Adrenal gland (tissue), 12 donors: ENCODE measurements around the gene WDR17. TPM values are rescaled to one million over a fixed set of nuclear protein-coding genes. Genes with fewer than 3 reads are reported as not detected.

ENCODE experiments used
- DNase-seq, 7 donors: peaks; one replicate each; pipeline ENCODE4 v3.0.0-alpha.2; 2019 to 2020
- H3K27ac ChIP-seq, 5 donors: fragments of 200-600 bp; sonication (generic) in 4 of 5; 1 replicate in 3 of 5; 2 replicates in 2 of 5; pipeline versions ENCODE4 v1.5.1 to v1.8.0; 2016 to 2020; ENCODE audit warnings: mild to moderate bottlenecking in 1 of 5
- H3K27me3 ChIP-seq: fragments of 200-600 bp; 2 replicates; pipeline ENCODE4 v1.8.0; 2021
- H3K36me3 ChIP-seq, 2 donors: fragments of 200-600 bp; replicated peaks in 1 of 2; 1 replicate in 1 of 2; 2 replicates in 1 of 2; pipeline versions ENCODE4 v1.5.1 to v1.8.0; 2018 to 2022
- H3K4me1 ChIP-seq, 2 donors: fragments of 200-600 bp; replicated peaks in 1 of 2; 1 replicate in 1 of 2; 2 replicates in 1 of 2; pipeline versions ENCODE4 v1.5.1 to v1.8.0; 2018 to 2021
- H3K4me3 ChIP-seq, 4 donors: fragments of 200-600 bp; sonication (generic) in 3 of 4; one replicate each; pipeline ENCODE4 v1.5.1; 2016 to 2018
- H3K9me3 ChIP-seq, 3 donors: fragments of 200-600 bp; sonication (generic) in 1 of 3; replicated peaks in 1 of 3; 1 replicate in 2 of 3; 2 replicates in 1 of 3; pipeline versions ENCODE4 v1.5.1 to v1.8.0; 2016 to 2021
- CTCF ChIP-seq, 6 experiments: fragments of 450-650 bp in 4 of 6; fragments of 200-600 bp in 2 of 6; sonication (generic) in 1 of 6; IDR thresholded peaks; 1 replicate in 5 of 6; 2 replicates in 1 of 6; pipeline versions ENCODE4 v1.5.1 to v1.8.0; 2016 to 2021; ENCODE audit warnings: antibody characterized with exemption in 6 of 6, mild to moderate bottlenecking in 2 of 6, moderate library complexity in 1 of 6
- POLR2A ChIP-seq, 2 donors: fragments of 450-650 bp; IDR thresholded peaks; one replicate each; pipeline ENCODE4 v1.6.1; 2017; ENCODE audit warnings: antibody characterized with exemption in 2 of 2, mild to moderate bottlenecking in 2 of 2, moderate library complexity in 1 of 2
- WGBS, 4 donors: extraction: QIAGEN DNeasy Blood & Tissue Kit in 2 of 4; methylation state at CpG; one replicate each; pipeline versions ENCODE4 v1.1.5 to v1.1.7; 2013 to 2017; 5-methylcytosine and 5-hydroxymethylcytosine counted together
- intact Hi-C, 2 donors: fragments of 100-400 bp; cut with DNase I; formaldehyde crosslinking; loops; one replicate each; pipeline versions ENCODE4 v1.14.1 to v1.15.0; 2022 to 2023
- polyA plus RNA-seq, 3 donors: library from polyadenylated mRNA; stranded (reverse); fragments of 200-250 nt in 2 of 3; fragments of 350-450 nt in 1 of 3; fragmentation: Illumina TruSeq in 1 of 3; extraction: RNeasy Lipid Tissue Mini Kit (QIAGEN cat#74804) in 1 of 3; gene quantifications; one replicate each; pipeline ENCODE4 v1.2.3, GENCODE V29; 2013 to 2014
- total RNA-seq, 9 donors: library from RNA; depleted of rRNA in 4 of 9; stranded (reverse); fragments of >200 nt in 4 of 9; fragments of 120-200 nt in 1 of 9; fragmentation: NEBNext Ultra II Directional in 1 of 9; extraction: Animal tissue kit (Norgen Biotek cat#: 25700) in 1 of 9; gene quantifications; one replicate each; pipeline versions ENCODE4 v1.1.0 to v1.2.4, GENCODE V29; 2013 to 2023
- donor health status: healthy with polysubstance abuse.
- donor health status: Bipolar disorder and iron deficiency.
- donor health status: DM: yes; HTN: yes; CAD: no.
- donor health status: DM: no; HTN: no; CAD: no.
- donor health status: DM: no; HTN: no; CAD: no.
- donor health status: DM: yes; HTN: yes; CAD: no.

Gene WDR17
- total and polyA plus RNA-seq, 12 donors, result 0.81 to 7.7 (median 2.9) TPM

GRCh38 chr4:176102414-176103063 lies 36.9 kb downstream of the WDR17 start:
- Histone ChIP-seq H3K27ac (no peak overlapping the region), H3K4me1 (no peaks in the 10 kb centered on the region), H3K4me3 (no peak overlapping the region), H3K9me3 (no peaks in the 10 kb centered on the region), H3K27me3 (no peaks in the 10 kb centered on the region), H3K36me3 (no peaks in the 10 kb centered on the region)
- TF ChIP-seq CTCF (IDR thresholded peaks at IDR 0.05), result no peak
- TF ChIP-seq POLR2A (IDR thresholded peaks at IDR 0.05), result no peak
- intact Hi-C loops, result no loop called here
- no peak for DNase-seq

- Histone ChIP-seq H3K4me1 (no peaks in the 10 kb centered on the region), H3K27ac (no peak overlapping the region), H3K27me3 (no peaks in the 10 kb centered on the region), H3K4me3 (no peak overlapping the region), H3K36me3 (no peaks in the 10 kb centered on the region), H3K9me3 (no peaks in the 10 kb centered on the region)
- DNase-seq, result no peak
- intact Hi-C loops, result no loop called here
- TF ChIP-seq CTCF (IDR thresholded peaks at IDR 0.05) (no peak), POLR2A (IDR thresholded peaks at IDR 0.05) (no peak)
Measured at GRCh38 chr4:176107695-176108094, 42.1 kb downstream of the WDR17 start.

GRCh38 chr4:176123710-176124407 lies 58.2 kb downstream of the WDR17 start:
- intact Hi-C loops, result no loop called here
- no peak overlapping the region for H3K4me3 ChIP-seq
- H3K9me3 ChIP-seq, result no peaks in the 10 kb centered on the region
- H3K27me3 ChIP-seq, result no peaks in the 10 kb centered on the region
- no peaks in the 10 kb centered on the region for H3K36me3 ChIP-seq
- TF ChIP-seq POLR2A (IDR thresholded peaks at IDR 0.05) (no peak), CTCF (IDR thresholded peaks at IDR 0.05) (peak; percentile 13 to 52 (median 34))
- no peaks in the 10 kb centered on the region for H3K4me1 ChIP-seq
- H3K27ac ChIP-seq, result no peak overlapping the region
- peak in 6 of 7 donors; percentile 10 to 53 (median 32) for DNase-seq
- WGBS, 4 donors, result 50 to 71% (median 66%) methylated on average over 4 of the region's 4 CpGs

GRCh38 chr4:176125063-176125462 lies 59.4 kb downstream of the WDR17 start:
- intact Hi-C loops, result no loop called here

More at GRCh38 chr4:176125063-176125462, 59.4 kb downstream of the WDR17 start:
- no peaks in the 10 kb centered on the region for H3K9me3 ChIP-seq
- H3K4me1 ChIP-seq, result no peaks in the 10 kb centered on the region
- DNase-seq, result no peak
- 71 to 82% (median 77%) methylated on average over 4 of the region's 4 CpGs for WGBS, 4 donors
- H3K27me3 ChIP-seq, result no peaks in the 10 kb centered on the region
- TF ChIP-seq POLR2A (IDR thresholded peaks at IDR 0.05) (no peak), CTCF (IDR thresholded peaks at IDR 0.05) (no peak)
- H3K4me3 ChIP-seq, result no peak overlapping the region
- H3K27ac ChIP-seq, result no peak overlapping the region
- H3K36me3 ChIP-seq, result no peaks in the 10 kb centered on the region
